Measurements from ENCODE around the gene FREY1.

Gene FREY1

GRCh38 chr11:45929486-45930030 lies 22.5 kb upstream of the FREY1 start:
- no peak overlapping the region for H3K4me3 ChIP-seq (ENCODE audit: low read depth, low read length)

- no peak overlapping the region for H3K4me3 ChIP-seq (ENCODE audit: low read depth, low read length)
These were observed 21.6 kb upstream of the FREY1 start for GRCh38 chr11:45928535-45929215.

DNA sequence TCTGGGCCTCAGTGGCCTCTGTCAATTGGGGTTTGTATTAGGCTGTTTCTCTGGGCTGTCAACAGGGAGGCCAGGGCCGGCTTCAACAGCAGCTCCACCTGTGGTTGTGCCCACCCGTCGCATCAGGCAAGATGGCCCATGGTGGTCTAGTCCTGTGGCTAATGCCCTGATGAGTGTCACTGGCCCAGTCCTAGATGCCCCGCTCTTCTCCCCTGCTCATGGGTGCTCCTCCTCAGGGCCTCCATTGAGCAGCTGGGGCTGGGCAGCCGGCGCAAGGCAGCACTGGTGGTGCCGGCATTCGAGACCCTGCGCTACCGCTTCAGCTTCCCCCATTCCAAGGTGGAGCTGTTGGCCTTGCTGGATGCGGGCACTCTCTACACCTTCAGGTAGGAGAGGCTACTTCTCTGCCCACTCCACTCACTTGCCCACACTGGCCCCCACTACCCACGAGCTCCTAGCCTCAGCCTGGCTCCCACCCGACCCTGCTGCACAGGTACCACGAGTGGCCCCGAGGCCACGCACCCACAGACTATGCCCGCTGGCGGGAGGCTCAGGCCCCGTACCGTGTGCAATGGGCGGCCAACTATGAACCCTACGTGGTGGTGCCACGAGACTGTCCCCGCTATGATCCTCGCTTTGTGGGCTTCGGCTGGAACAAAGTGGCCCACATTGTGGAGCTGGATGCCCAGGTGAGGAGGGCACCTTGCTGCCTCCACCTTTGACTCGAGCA lies 20.8 kb upstream of the FREY1 start:
- H3K4me3 ChIP-seq (ENCODE audit: low read depth, low read length): no peak overlapping the region

GRCh38 chr11:45927332-45927683 lies 20.2 kb upstream of the FREY1 start:
- H3K4me3 ChIP-seq (ENCODE audit: low read depth, low read length): no peak overlapping the region

- H3K4me3 ChIP-seq (ENCODE audit: low read depth, low read length): no peak overlapping the region
These were observed 19.7 kb upstream of the FREY1 start for GRCh38 chr11:45926536-45927331.

DNA sequence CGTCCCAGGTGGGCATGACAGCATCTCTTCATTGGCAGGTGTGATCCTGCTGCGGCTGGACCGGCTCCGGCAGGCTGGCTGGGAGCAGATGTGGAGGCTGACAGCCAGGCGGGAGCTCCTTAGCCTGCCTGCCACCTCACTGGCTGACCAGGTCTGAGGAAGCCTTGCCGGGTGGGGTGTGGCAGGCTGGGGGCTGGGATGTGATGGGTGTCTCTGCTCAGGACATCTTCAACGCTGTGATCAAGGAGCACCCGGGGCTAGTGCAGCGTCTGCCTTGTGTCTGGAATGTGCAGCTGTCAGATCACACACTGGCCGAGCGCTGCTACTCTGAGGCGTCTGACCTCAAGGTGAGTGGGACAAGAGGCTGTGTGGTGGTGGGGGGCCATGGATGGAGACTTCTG lies 18.9 kb upstream of the FREY1 start:
- H3K4me3 ChIP-seq (ENCODE audit: low read depth, low read length): no peak overlapping the region

- no peak overlapping the region for H3K4me3 ChIP-seq (ENCODE audit: low read depth, low read length)
These were observed 18.5 kb upstream of the FREY1 start for GRCh38 chr11:45925550-45925949.

- H3K4me3 ChIP-seq (ENCODE audit: low read depth, low read length): no peak overlapping the region
These were observed 17.9 kb upstream of the FREY1 start for GRCh38 chr11:45924927-45925326.

DNA sequence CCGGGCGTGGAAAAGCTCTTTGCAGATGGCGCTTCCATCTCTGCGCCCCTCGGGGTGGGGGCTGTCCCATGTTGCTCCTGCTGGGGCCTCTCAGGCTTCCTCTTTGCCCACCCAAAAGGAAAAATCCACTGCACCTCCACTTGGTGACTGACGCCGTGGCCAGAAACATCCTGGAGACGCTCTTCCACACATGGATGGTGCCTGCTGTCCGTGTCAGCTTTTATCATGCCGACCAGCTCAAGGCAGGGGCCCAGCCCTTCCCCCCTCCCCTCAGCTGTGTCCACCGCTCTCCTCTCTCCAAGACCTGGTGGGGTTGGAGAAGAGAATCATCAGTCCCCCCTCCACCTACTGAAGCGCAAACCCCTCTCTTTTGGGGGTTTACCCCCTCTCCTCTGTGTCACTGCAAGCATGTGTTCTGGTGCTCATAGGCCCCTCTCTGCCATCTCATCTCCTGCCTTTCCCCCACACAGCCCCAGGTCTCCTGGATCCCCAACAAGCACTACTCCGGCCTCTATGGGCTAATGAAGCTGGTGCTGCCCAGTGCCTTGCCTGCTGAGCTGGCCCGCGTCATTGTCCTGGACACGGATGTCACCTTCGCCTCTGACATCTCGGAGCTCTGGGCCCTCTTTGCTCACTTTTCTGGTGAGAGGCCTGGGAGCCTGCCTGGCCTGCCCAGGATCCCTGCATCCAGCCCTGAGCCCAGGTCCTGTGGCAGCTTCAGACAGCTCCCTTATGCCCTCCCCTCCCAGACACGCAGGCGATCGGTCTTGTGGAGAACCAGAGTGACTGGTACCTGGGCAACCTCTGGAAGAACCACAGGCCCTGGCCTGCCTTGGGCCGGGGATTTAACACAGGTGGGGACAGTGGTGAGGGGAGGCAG lies 17.2 kb upstream of the FREY1 start:
- H3K4me3 ChIP-seq (ENCODE audit: low read depth, low read length): no peak overlapping the region

GRCh38 chr11:45922425-45923082 lies 15.5 kb upstream of the FREY1 start, which contains the start of gene LARGE2:
Gene LARGE2 (plus strand): TSS chr11:45922656. CDS start chr11:45922883, 227 bp downstream.
- peak within 1 kb of the TSS; percentile 57 for H3K4me3 ChIP-seq (ENCODE audit: low read depth, low read length)

DNA sequence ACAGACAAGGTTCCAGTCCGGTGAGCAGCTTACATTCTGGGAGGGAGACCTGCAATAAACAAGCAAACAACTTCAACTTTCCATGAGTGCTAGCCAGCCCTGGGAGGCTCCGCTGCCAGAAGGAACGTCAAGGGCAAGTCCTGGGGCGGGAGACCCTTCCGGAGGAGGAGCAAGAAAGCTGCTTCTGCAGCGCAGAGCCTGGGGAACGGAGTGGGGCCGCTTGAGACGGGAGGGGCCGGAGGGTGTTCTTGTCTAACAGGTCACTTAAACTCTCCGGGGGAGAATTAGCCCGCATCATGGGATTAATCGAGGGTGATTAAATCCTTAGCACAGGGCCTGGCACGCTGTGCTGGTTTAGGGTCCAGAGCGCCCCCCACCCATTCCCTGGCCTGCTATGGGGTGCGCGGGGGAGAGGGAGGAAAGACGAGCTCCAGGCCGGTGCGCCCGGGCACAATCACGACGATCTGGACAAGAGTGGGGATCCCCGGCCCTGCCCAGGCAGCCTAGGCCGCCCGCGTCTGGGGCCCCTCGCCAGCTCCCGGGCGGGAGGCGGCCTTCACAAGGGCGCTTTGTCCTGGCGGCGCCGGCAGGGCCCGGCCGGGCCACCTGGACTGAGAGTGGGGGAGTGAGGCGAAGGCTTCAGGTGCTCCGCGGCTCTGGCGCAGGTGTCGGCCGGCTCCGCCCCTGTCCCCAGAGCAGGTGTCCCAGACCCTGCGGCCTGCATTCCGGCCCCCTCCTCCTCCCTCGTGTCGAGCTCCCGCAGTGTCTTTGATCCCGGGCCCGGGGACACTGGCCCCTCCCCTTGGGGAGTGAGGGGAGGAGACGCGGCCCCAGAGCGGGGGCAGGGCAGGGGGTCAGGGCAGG lies 14.7 kb upstream of the FREY1 start:
- peak overlapping the region; percentile 57 for H3K4me3 ChIP-seq (ENCODE audit: low read depth, low read length)

GRCh38 chr11:45920531-45921477 lies 13.7 kb upstream of the FREY1 start:
- H3K4me3 ChIP-seq (ENCODE audit: low read depth, low read length): no peak overlapping the region

DNA sequence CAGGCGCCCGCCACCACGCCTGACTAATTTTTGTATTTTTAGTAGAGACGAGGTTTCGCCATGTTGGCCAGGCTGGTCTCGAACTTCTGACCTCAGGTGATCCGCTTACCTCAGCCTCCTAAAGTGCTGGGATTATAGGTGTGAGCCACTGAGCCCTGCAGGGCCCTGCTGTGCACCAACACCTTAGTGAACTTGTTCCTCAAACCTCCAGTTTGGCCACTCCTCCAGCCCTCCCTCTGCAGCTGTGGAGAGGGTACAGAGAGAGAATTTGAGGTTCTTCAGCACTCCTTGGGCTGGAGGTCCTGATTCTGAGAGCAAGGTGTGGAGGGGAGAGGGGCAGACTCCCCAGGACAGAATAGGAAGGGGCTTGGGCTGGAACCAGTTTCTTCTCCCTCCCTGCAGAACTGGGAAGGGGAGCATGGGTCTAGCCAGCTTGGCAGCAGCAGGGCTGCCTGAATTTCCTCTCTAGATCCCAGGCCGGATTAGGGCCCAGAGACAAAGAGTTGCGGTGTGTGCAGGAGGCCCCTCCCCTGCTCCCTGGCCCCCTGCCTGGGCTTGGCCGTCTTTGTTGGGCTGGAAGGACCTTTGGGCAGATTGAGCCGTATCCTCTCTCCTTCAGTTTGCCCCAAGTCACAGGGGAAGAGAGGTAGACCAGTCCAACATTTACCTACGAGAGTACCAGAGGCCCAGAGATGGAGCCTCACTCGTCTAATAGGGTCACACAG lies 12.9 kb upstream of the FREY1 start:
- H3K4me3 ChIP-seq (ENCODE audit: low read depth, low read length): no peak overlapping the region

DNA sequence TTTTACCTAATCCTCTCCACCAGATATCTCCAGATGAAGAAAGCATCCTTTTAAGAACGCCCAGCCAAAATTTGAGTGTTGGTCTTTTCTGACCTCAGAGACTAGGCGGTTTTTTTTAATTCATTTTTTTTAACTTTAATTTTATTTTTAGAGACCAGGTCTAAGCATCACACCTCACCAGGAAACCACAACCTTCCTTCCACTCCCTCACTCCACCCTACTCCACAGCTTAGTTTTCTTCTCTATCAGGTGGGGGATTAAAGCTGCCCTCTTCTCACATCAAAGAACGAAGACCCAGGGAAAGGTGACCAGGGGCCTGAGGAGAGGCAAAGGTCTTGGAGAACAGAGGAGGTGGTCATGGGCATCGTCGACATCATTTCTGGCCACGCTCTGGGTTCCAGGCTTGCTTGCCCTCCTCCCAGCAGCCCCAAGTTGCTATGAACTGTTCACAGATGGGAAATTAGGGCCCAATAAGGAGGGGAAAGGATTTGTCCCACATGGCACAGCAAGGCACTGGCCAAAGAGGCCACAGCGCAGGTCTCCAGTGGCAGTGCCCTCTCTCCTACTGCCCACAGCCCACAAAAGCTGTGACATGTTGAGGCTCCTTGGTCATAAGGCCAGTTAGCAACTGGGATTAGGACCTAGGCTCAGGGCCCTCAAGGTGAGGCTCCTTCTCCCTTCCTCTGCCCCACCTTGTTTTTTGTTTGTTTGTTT lies 12.0 kb upstream of the FREY1 start:
- no peak overlapping the region for H3K4me3 ChIP-seq (ENCODE audit: low read depth, low read length)

DNA sequence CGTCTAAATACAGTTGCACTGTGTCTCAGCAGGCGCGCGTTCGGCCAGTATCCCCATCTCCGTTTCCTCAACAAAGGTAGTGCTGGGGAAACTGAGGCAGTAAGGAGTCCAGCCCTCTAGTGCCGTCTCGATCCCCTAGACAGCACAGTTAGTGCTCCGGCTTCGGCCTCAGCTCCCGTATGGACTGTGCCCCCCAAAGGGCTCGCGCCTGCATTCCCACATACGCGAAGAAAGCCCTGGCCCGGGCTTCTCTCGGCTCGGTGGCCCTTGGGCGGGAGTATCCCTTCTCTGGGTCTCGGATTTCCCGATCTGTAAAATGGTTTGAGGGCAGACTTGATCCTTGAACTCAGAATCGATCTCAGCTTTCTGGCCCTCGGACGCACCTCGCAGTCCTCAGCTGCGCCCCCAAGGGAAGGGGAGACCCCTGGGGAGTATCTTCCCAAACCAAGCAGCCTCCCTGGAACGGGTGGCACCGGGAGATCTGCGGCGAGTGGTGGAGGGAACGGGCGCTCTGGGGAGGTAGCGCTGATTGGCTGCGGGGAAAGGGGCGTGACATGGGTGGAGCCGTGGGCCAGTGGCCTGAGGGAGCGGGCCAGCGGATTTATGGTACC lies 11.4 kb upstream of the FREY1 start:
- H3K4me3 ChIP-seq (ENCODE audit: low read depth, low read length): peak overlapping the region; percentile 91

- peak within 1 kb of the TSS; percentile 91 for H3K4me3 ChIP-seq (ENCODE audit: low read depth, low read length)
These were observed 10.7 kb upstream of the FREY1 start, which contains the start of gene PEX16 for GRCh38 chr11:45917623-45918330. Gene PEX16 (minus strand): TSS chr11:45917877. CDS start chr11:45917811, 66 bp downstream.

Measured in iPS-11a (cell line).